GM12878 (cell line): ENCODE measurements around the gene MICALL2.

Experiments
- CBFB ChIP-seq: IDR thresholded peaks from 2 replicates; pipeline ENCODE4 v1.6.1; 2016; ENCODE audit warnings: antibody characterized with exemption, low read depth
- EZH2 ChIP-seq: IDR thresholded peaks from 2 replicates; pipeline ENCODE4 v1.6.1; 2012; ENCODE audit warnings: low read depth, mild to moderate bottlenecking, control low read depth, inconsistent platforms, low read length, borderline replicate concordance; ENCODE audit not compliant: control insufficient read depth
- HDAC6 ChIP-seq: fragments of 200-600 bp; sonication (generic); IDR thresholded peaks from one replicate; pipeline ENCODE4 v1.8.0; 2017; ENCODE audit warnings: antibody characterized with exemption; ENCODE audit not compliant: unreplicated experiment
- MXI1 ChIP-seq: fragments of 150-350 bp; IDR thresholded peaks from 2 replicates; pipeline ENCODE4 v1.6.1; 2011; ENCODE audit warnings: low read depth, mild to moderate bottlenecking, inconsistent platforms, low read length, improper control_type of control experiment
- POLR2A ChIP-seq: IDR thresholded peaks from 2 replicates; pipeline ENCODE4 v1.6.1; 2011; ENCODE audit warnings: low read depth, mild to moderate bottlenecking, low read length
- SMARCA5 ChIP-seq: fragments of 450-650 bp; IDR thresholded peaks from 2 replicates; pipeline ENCODE4 v1.6.1; 2017; ENCODE audit warnings: mild to moderate bottlenecking
- ZNF24 ChIP-seq: fragments of 450-650 bp; IDR thresholded peaks from 2 replicates; pipeline ENCODE4 v1.6.1; 2017; ENCODE audit warnings: antibody characterized with exemption, mild to moderate bottlenecking
- TF ChIP-seq, protein P1 (sequence below), 3 experiments: IDR thresholded peaks in 2 of 3; conservative IDR thresholded peaks in 1 of 3; 2 replicates each; pipeline ENCODE4 v1.5.1; 2011; ENCODE audit warnings: low read depth in 3 of 3, low read length in 3 of 3, mild to moderate bottlenecking in 3 of 3, control low read depth in 2 of 3, moderate library complexity in 2 of 3, inconsistent platforms in 1 of 3, mixed read lengths in 1 of 3; ENCODE audit not compliant: control insufficient read depth in 2 of 3, insufficient read depth in 1 of 3; ENCODE audit errors: extremely low read depth in 1 of 3

GRCh38 chr7:1438821-1439220, 20.4 kb downstream of the MICALL2 start:
- TF ChIP-seq ZNF24: no peak
- no peak for TF ChIP-seq POLR2A
- TF ChIP-seq, protein P1, sequence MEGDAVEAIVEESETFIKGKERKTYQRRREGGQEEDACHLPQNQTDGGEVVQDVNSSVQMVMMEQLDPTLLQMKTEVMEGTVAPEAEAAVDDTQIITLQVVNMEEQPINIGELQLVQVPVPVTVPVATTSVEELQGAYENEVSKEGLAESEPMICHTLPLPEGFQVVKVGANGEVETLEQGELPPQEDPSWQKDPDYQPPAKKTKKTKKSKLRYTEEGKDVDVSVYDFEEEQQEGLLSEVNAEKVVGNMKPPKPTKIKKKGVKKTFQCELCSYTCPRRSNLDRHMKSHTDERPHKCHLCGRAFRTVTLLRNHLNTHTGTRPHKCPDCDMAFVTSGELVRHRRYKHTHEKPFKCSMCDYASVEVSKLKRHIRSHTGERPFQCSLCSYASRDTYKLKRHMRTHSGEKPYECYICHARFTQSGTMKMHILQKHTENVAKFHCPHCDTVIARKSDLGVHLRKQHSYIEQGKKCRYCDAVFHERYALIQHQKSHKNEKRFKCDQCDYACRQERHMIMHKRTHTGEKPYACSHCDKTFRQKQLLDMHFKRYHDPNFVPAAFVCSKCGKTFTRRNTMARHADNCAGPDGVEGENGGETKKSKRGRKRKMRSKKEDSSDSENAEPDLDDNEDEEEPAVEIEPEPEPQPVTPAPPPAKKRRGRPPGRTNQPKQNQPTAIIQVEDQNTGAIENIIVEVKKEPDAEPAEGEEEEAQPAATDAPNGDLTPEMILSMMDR (IDR thresholded peaks at IDR 0.05 in 2 of 3, conservative IDR thresholded peaks at IDR 0.05 in 1 of 3; ENCODE audit: control insufficient read depth in 2 of 3, extremely low read depth in 1 of 3, insufficient read depth in 1 of 3, low read depth in 3 of 3, low read length in 3 of 3): no peak
- TF ChIP-seq SMARCA5: no peak
- TF ChIP-seq MXI1: no peak
- TF ChIP-seq EZH2: no peak
- TF ChIP-seq CBFB: no peak
- no peak for TF ChIP-seq HDAC6
